ENCODE data around the gene CEP89. TPM values are rescaled to one million over a fixed set of nuclear protein-coding genes. Genes with fewer than 3 reads are reported as not detected.

CEP89 gene
- total RNA-seq, 1 experiment from 2014 or later, result 3.2 TPM

- H3K4me1 ChIP-seq (ENCODE audit: low read length), result no peaks in the 10 kb centered on the region
- no peak overlapping the region for H3K4me3 ChIP-seq (ENCODE audit: low read length)
- no peak overlapping the region for H3K9ac ChIP-seq (ENCODE audit: low read length)
- no peak overlapping the region for H3K4me2 ChIP-seq (ENCODE audit: low read depth, low read length, poor library complexity, severe bottlenecking)
- H3K79me2 ChIP-seq (ENCODE audit: low read length), result no peaks in the 10 kb centered on the region
- H3K9me3 ChIP-seq (ENCODE audit: low read length), result no peaks in the 10 kb centered on the region
- H3K9me2 ChIP-seq (replicated peaks; ENCODE audit: insufficient read depth, low read length), result no peaks in the 10 kb centered on the region
- no peak overlapping the region for H2AFZ ChIP-seq (ENCODE audit: low read length)
- H3K27ac ChIP-seq (ENCODE audit: low read length), result no peak overlapping the region
- H4K20me1 ChIP-seq (ENCODE audit: insufficient read depth, low read depth, low read length), result no peaks in the 10 kb centered on the region
- no peak for DNase-seq
- H3K27me3 ChIP-seq (ENCODE audit: low read length), result no peaks in the 10 kb centered on the region
- H3K36me3 ChIP-seq (ENCODE audit: insufficient read depth, low read length), result no peaks in the 10 kb centered on the region
These were observed 54.7 kb downstream of the CEP89 start for GRCh38 chr19:32916969-32917615.

GRCh38 chr19:32914879-32915660 lies 56.7 kb downstream of the CEP89 start:
- no peaks in the 10 kb centered on the region for H3K9me3 ChIP-seq (ENCODE audit: low read length)

GRCh38 chr19:32911467-32911866 lies 60.3 kb downstream of the CEP89 start:
- H3K79me2 ChIP-seq (ENCODE audit: low read length), result no peaks in the 10 kb centered on the region
- H3K9me3 ChIP-seq (ENCODE audit: low read length), result no peaks in the 10 kb centered on the region
- no peak overlapping the region for H3K4me2 ChIP-seq (ENCODE audit: low read depth, low read length, poor library complexity, severe bottlenecking)
- no peak overlapping the region for H3K27ac ChIP-seq (ENCODE audit: low read length)
- no peak overlapping the region for H3K9ac ChIP-seq (ENCODE audit: low read length)
- H3K9me2 ChIP-seq (replicated peaks; ENCODE audit: insufficient read depth, low read length), result no peaks in the 10 kb centered on the region
- DNase-seq, result no peak
- no peaks in the 10 kb centered on the region for H3K27me3 ChIP-seq (ENCODE audit: low read length)
- no peak overlapping the region for H2AFZ ChIP-seq (ENCODE audit: low read length)
- H3K4me3 ChIP-seq (ENCODE audit: low read length), result no peak overlapping the region
- H3K4me1 ChIP-seq (ENCODE audit: low read length), result no peaks in the 10 kb centered on the region
- H4K20me1 ChIP-seq (ENCODE audit: insufficient read depth, low read depth, low read length), result no peaks in the 10 kb centered on the region
- H3K36me3 ChIP-seq (ENCODE audit: insufficient read depth, low read length), result no peaks in the 10 kb centered on the region

More at GRCh38 chr19:32914879-32915660, 56.7 kb downstream of the CEP89 start:
- no peaks in the 10 kb centered on the region for H3K4me1 ChIP-seq (ENCODE audit: low read length)
- no peaks in the 10 kb centered on the region for H3K9me2 ChIP-seq (replicated peaks; ENCODE audit: insufficient read depth, low read length)
- no peak overlapping the region for H2AFZ ChIP-seq (ENCODE audit: low read length)
- H3K36me3 ChIP-seq (ENCODE audit: insufficient read depth, low read length), result no peaks in the 10 kb centered on the region
- H3K79me2 ChIP-seq (ENCODE audit: low read length), result no peaks in the 10 kb centered on the region
- no peaks in the 10 kb centered on the region for H4K20me1 ChIP-seq (ENCODE audit: insufficient read depth, low read depth, low read length)
- no peaks in the 10 kb centered on the region for H3K27me3 ChIP-seq (ENCODE audit: low read length)
- no peak overlapping the region for H3K4me2 ChIP-seq (ENCODE audit: low read depth, low read length, poor library complexity, severe bottlenecking)
- DNase-seq, result no peak
- no peak overlapping the region for H3K27ac ChIP-seq (ENCODE audit: low read length)
- H3K4me3 ChIP-seq (ENCODE audit: low read length), result no peak overlapping the region
- no peak overlapping the region for H3K9ac ChIP-seq (ENCODE audit: low read length)

GRCh38 chr19:32910874-32911273 lies 60.9 kb downstream of the CEP89 start:
- Histone ChIP-seq H3K4me3 (ENCODE audit: low read length) (no peak overlapping the region), H3K9me3 (ENCODE audit: low read length) (no peaks in the 10 kb centered on the region), H3K4me2 (ENCODE audit: low read depth, low read length, poor library complexity, severe bottlenecking) (no peak overlapping the region), H3K4me1 (ENCODE audit: low read length) (no peaks in the 10 kb centered on the region), H3K27ac (ENCODE audit: low read length) (no peak overlapping the region), H3K36me3 (ENCODE audit: insufficient read depth, low read length) (no peaks in the 10 kb centered on the region), H3K9me2 (replicated peaks; ENCODE audit: insufficient read depth, low read length) (no peaks in the 10 kb centered on the region), H3K79me2 (ENCODE audit: low read length) (no peaks in the 10 kb centered on the region), H4K20me1 (ENCODE audit: insufficient read depth, low read depth, low read length) (no peaks in the 10 kb centered on the region), H3K9ac (ENCODE audit: low read length) (no peak overlapping the region), H3K27me3 (ENCODE audit: low read length) (no peaks in the 10 kb centered on the region), H2AFZ (ENCODE audit: low read length) (no peak overlapping the region)
- no peak for DNase-seq

GRCh38 chr19:32910094-32910493 lies 61.7 kb downstream of the CEP89 start:
- Histone ChIP-seq H3K4me2 (ENCODE audit: low read depth, low read length, poor library complexity, severe bottlenecking) (no peak overlapping the region), H4K20me1 (ENCODE audit: insufficient read depth, low read depth, low read length) (no peaks in the 10 kb centered on the region), H2AFZ (ENCODE audit: low read length) (no peak overlapping the region), H3K27ac (ENCODE audit: low read length) (no peak overlapping the region), H3K9me2 (replicated peaks; ENCODE audit: insufficient read depth, low read length) (no peaks in the 10 kb centered on the region), H3K27me3 (ENCODE audit: low read length) (no peaks in the 10 kb centered on the region), H3K9ac (ENCODE audit: low read length) (no peak overlapping the region), H3K79me2 (ENCODE audit: low read length) (no peaks in the 10 kb centered on the region), H3K4me1 (ENCODE audit: low read length) (no peaks in the 10 kb centered on the region), H3K9me3 (ENCODE audit: low read length) (no peaks in the 10 kb centered on the region), H3K4me3 (ENCODE audit: low read length) (no peak overlapping the region), H3K36me3 (ENCODE audit: insufficient read depth, low read length) (no peaks in the 10 kb centered on the region)
- DNase-seq, result no peak

- Histone ChIP-seq H4K20me1 (ENCODE audit: insufficient read depth, low read depth, low read length) (no peaks in the 10 kb centered on the region), H3K9ac (ENCODE audit: low read length) (no peak overlapping the region), H3K79me2 (ENCODE audit: low read length) (no peaks in the 10 kb centered on the region), H3K9me3 (ENCODE audit: low read length) (no peaks in the 10 kb centered on the region), H3K27ac (ENCODE audit: low read length) (no peak overlapping the region), H2AFZ (ENCODE audit: low read length) (no peak overlapping the region), H3K4me1 (ENCODE audit: low read length) (no peaks in the 10 kb centered on the region), H3K36me3 (ENCODE audit: insufficient read depth, low read length) (no peaks in the 10 kb centered on the region), H3K9me2 (replicated peaks; ENCODE audit: insufficient read depth, low read length) (no peaks in the 10 kb centered on the region), H3K4me2 (ENCODE audit: low read depth, low read length, poor library complexity, severe bottlenecking) (no peak overlapping the region), H3K4me3 (ENCODE audit: low read length) (no peak overlapping the region), H3K27me3 (ENCODE audit: low read length) (no peaks in the 10 kb centered on the region)
- DNase-seq, result no peak
These were observed 62.5 kb downstream of the CEP89 start for GRCh38 chr19:32909257-32909656.

- Histone ChIP-seq H3K9me2 (replicated peaks; ENCODE audit: insufficient read depth, low read length) (no peaks in the 10 kb centered on the region), H3K27me3 (ENCODE audit: low read length) (no peaks in the 10 kb centered on the region), H3K4me2 (ENCODE audit: low read depth, low read length, poor library complexity, severe bottlenecking) (no peak overlapping the region)
These were observed 63.0 kb downstream of the CEP89 start for GRCh38 chr19:32908641-32909190.

GRCh38 chr19:32902448-32902847 lies 69.3 kb downstream of the CEP89 start:
- no peak for DNase-seq
- H3K9me2 ChIP-seq (replicated peaks; ENCODE audit: insufficient read depth, low read length), result no peaks in the 10 kb centered on the region
- no peak overlapping the region for H3K9ac ChIP-seq (ENCODE audit: low read length)
- H3K36me3 ChIP-seq (ENCODE audit: insufficient read depth, low read length), result no peaks in the 10 kb centered on the region
- no peak overlapping the region for H3K4me2 ChIP-seq (ENCODE audit: low read depth, low read length, poor library complexity, severe bottlenecking)
- no peaks in the 10 kb centered on the region for H4K20me1 ChIP-seq (ENCODE audit: insufficient read depth, low read depth, low read length)
- no peaks in the 10 kb centered on the region for H3K4me1 ChIP-seq (ENCODE audit: low read length)
- H3K4me3 ChIP-seq (ENCODE audit: low read length), result no peak overlapping the region
- H3K27me3 ChIP-seq (ENCODE audit: low read length), result no peaks in the 10 kb centered on the region
- H2AFZ ChIP-seq (ENCODE audit: low read length), result no peak overlapping the region
- H3K27ac ChIP-seq (ENCODE audit: low read length), result no peak overlapping the region
- H3K79me2 ChIP-seq (ENCODE audit: low read length), result no peaks in the 10 kb centered on the region
- H3K9me3 ChIP-seq (ENCODE audit: low read length), result no peaks in the 10 kb centered on the region

More at GRCh38 chr19:32908641-32909190, 63.0 kb downstream of the CEP89 start:
- H3K79me2 ChIP-seq (ENCODE audit: low read length), result no peaks in the 10 kb centered on the region
- no peaks in the 10 kb centered on the region for H3K36me3 ChIP-seq (ENCODE audit: insufficient read depth, low read length)
- no peak overlapping the region for H2AFZ ChIP-seq (ENCODE audit: low read length)
- H4K20me1 ChIP-seq (ENCODE audit: insufficient read depth, low read depth, low read length), result no peaks in the 10 kb centered on the region
- no peak overlapping the region for H3K9ac ChIP-seq (ENCODE audit: low read length)
- H3K27ac ChIP-seq (ENCODE audit: low read length), result no peak overlapping the region
- no peak for DNase-seq
- no peaks in the 10 kb centered on the region for H3K4me1 ChIP-seq (ENCODE audit: low read length)
- no peak overlapping the region for H3K4me3 ChIP-seq (ENCODE audit: low read length)
- H3K9me3 ChIP-seq (ENCODE audit: low read length), result no peaks in the 10 kb centered on the region

Measured in Karpas-422 (cell line).